HL-60 (cell line): Measurements from ENCODE around the gene RGS10.

Experiments used
- DNase-seq, 2 experiments: peaks; one replicate each; pipeline ENCODE4 v3.0.0-alpha.2; 2010 to 2020; ENCODE audit warnings: low read depth in 1 of 2, low spot score in 1 of 2
- H3K27ac ChIP-seq: fragments of 250-450 bp; sonication (Bioruptor Pico); replicated peaks from 2 replicates; pipeline ENCODE4 v1.5.1; 2020; ENCODE audit warnings: mild to moderate bottlenecking, moderate library complexity
- H3K27me3 ChIP-seq: fragments of 250-450 bp; sonication (Bioruptor Pico); 2 replicates; pipeline ENCODE4 v1.5.1; 2021; ENCODE audit warnings: mild to moderate bottlenecking, moderate library complexity; ENCODE audit not compliant: insufficient read depth, poor library complexity, severe bottlenecking
- H3K4me3 ChIP-seq: replicated peaks from 2 replicates; pipeline ENCODE4 v1.5.1; 2011; ENCODE audit warnings: mild to moderate bottlenecking, control low read depth, low read length; ENCODE audit not compliant: insufficient read depth
- GABPA ChIP-seq: IDR thresholded peaks from 2 replicates; pipeline ENCODE4 v1.6.1; 2012; ENCODE audit warnings: low read depth
- POLR2AphosphoS5 ChIP-seq: IDR thresholded peaks from 2 replicates; pipeline ENCODE4 v1.6.1; 2012; ENCODE audit warnings: low read depth
- SPI1 ChIP-seq: IDR thresholded peaks from 2 replicates; pipeline ENCODE4 v1.6.1; 2012; ENCODE audit warnings: low read depth, mild to moderate bottlenecking, borderline replicate concordance
- TF ChIP-seq, protein P1 (sequence below): IDR thresholded peaks from 2 replicates; pipeline ENCODE4 v1.6.1; 2012; ENCODE audit warnings: low read depth; ENCODE audit not compliant: insufficient replicate concordance
- TF ChIP-seq, protein P2 (sequence below): IDR thresholded peaks from one replicate; pipeline ENCODE4 v1.5.1; 2011; ENCODE audit warnings: low read length, control low read depth, inconsistent platforms; ENCODE audit not compliant: insufficient read depth

Gene RGS10

DNA sequence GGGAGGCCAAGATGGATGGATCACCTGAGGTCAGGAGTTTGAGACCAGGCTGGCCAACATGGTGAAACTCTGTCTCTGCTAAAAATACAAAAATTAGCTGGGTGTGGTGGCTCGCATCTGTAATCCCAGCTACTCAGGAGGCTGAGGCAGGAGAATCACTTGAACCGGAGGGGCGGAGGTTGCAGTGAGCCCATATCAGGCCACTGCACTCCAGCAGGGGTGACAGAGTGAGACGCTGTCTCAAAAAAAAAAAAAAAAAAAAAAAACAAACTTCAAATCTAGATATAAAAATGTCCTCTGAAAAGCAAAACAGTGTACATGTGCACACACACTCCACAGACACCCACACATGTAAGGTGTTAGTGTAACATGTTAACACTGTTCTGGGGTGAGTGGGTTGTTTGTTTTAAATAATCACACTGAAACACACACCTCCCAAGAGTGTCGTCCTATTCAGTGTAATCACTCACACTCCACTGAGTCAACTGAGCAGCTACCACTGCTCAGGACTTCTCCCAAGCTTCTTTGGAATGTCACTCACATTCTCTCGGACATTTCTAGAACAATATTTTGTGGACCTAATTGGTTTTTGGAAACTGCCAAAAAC, 12.8 kb upstream of the RGS10 start:
- H3K4me3 ChIP-seq: no peak overlapping the region
- no peak for DNase-seq
- no peaks in the 10 kb centered on the region for H3K27me3 ChIP-seq
- H3K27ac ChIP-seq: no peak overlapping the region
- no peak for TF ChIP-seq SPI1
- no peak for TF ChIP-seq POLR2AphosphoS5
- no peak for TF ChIP-seq GABPA
- TF ChIP-seq, protein P1, sequence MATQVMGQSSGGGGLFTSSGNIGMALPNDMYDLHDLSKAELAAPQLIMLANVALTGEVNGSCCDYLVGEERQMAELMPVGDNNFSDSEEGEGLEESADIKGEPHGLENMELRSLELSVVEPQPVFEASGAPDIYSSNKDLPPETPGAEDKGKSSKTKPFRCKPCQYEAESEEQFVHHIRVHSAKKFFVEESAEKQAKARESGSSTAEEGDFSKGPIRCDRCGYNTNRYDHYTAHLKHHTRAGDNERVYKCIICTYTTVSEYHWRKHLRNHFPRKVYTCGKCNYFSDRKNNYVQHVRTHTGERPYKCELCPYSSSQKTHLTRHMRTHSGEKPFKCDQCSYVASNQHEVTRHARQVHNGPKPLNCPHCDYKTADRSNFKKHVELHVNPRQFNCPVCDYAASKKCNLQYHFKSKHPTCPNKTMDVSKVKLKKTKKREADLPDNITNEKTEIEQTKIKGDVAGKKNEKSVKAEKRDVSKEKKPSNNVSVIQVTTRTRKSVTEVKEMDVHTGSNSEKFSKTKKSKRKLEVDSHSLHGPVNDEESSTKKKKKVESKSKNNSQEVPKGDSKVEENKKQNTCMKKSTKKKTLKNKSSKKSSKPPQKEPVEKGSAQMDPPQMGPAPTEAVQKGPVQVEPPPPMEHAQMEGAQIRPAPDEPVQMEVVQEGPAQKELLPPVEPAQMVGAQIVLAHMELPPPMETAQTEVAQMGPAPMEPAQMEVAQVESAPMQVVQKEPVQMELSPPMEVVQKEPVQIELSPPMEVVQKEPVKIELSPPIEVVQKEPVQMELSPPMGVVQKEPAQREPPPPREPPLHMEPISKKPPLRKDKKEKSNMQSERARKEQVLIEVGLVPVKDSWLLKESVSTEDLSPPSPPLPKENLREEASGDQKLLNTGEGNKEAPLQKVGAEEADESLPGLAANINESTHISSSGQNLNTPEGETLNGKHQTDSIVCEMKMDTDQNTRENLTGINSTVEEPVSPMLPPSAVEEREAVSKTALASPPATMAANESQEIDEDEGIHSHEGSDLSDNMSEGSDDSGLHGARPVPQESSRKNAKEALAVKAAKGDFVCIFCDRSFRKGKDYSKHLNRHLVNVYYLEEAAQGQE: no peak
- TF ChIP-seq, protein P2, sequence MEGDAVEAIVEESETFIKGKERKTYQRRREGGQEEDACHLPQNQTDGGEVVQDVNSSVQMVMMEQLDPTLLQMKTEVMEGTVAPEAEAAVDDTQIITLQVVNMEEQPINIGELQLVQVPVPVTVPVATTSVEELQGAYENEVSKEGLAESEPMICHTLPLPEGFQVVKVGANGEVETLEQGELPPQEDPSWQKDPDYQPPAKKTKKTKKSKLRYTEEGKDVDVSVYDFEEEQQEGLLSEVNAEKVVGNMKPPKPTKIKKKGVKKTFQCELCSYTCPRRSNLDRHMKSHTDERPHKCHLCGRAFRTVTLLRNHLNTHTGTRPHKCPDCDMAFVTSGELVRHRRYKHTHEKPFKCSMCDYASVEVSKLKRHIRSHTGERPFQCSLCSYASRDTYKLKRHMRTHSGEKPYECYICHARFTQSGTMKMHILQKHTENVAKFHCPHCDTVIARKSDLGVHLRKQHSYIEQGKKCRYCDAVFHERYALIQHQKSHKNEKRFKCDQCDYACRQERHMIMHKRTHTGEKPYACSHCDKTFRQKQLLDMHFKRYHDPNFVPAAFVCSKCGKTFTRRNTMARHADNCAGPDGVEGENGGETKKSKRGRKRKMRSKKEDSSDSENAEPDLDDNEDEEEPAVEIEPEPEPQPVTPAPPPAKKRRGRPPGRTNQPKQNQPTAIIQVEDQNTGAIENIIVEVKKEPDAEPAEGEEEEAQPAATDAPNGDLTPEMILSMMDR: no peak

DNA sequence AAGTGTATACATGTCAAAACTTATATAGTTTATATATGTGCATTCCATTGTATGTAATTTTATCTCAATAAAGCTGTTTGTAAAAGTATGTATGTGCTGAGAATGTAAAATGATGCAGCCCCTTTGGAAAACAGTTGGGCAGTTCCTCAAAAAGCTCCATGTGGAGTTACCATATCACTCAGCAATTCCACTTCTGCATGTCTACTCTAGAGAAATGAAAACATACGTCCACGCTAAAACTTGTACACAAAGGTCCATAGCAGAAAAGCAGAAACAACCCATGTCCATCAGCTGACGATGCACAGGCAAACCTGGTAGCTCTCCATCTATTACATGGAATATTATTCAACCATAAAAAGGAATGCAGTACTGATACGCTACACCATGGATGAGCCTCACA, 8.3 kb upstream of the RGS10 start:
- no peak for TF ChIP-seq GABPA
- TF ChIP-seq, protein P2: no peak
- TF ChIP-seq POLR2AphosphoS5: no peak
- peak; percentile 59; the same call in 1 of the 2 replicates for TF ChIP-seq SPI1
- TF ChIP-seq, protein P1: no peak

DNA sequence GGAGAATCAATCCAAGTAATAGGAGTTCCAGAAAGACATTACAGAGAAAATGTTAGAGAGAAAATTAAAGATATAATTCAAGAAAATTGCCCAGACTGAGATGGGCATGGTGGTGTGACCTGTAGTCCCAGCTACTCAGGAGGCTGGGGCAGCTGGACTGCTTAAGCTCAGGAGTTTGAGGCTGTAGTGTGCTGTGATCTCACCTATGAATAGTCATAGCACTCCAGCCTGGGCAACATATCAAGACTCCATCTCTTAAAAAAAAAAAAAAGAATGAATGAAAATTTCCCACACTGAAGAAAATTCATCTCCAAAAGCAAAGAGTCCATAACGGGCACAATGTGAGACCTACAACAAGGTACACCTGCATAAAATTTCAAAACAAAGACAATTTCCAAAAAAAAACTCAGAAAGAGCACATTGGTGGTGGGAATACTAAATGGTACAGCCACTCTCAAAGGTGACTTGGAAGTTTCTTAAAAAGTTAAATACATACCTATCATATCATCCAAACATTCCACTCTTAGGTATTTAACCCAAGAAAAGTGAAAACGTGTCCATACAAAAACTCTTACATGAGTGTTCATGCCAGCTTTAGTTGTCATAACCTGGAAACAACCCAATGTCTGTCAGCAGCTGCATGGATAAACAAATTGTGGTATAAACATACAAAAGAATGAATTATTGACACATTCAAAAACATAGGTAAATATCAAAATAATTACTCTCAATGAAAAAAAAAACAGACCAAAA, 6.9 kb upstream of the RGS10 start:
- H3K27ac ChIP-seq: no peak overlapping the region
- TF ChIP-seq SPI1: no peak
- TF ChIP-seq, protein P2: no peak
- TF ChIP-seq, protein P1: no peak
- no peak for TF ChIP-seq GABPA
- TF ChIP-seq POLR2AphosphoS5: no peak
- DNase-seq: no peak
- no peak overlapping the region for H3K4me3 ChIP-seq
- no peaks in the 10 kb centered on the region for H3K27me3 ChIP-seq

More for the DNA sequence above, 8.3 kb upstream of the RGS10 start:
- DNase-seq: no peak
- Histone ChIP-seq H3K27ac (no peak overlapping the region), H3K4me3 (no peak overlapping the region), H3K27me3 (no peaks in the 10 kb centered on the region)
